GM12878 (cell line): ENCODE results near the gene OR5C1.

Source experiments
- CTCF ChIP-seq, 3 experiments: IDR thresholded peaks in 2 of 3; conservative IDR thresholded peaks in 1 of 3; 2 replicates each; pipeline ENCODE4 v1.5.1; 2011; ENCODE audit warnings: low read depth in 3 of 3, low read length in 3 of 3, mild to moderate bottlenecking in 3 of 3, control low read depth in 2 of 3, moderate library complexity in 2 of 3, inconsistent platforms in 1 of 3, mixed read lengths in 1 of 3; ENCODE audit not compliant: control insufficient read depth in 2 of 3, insufficient read depth in 1 of 3; ENCODE audit errors: extremely low read depth in 1 of 3
- GABPA ChIP-seq: IDR thresholded peaks from 2 replicates; pipeline ENCODE4 v1.6.1; 2014; ENCODE audit warnings: antibody characterized with exemption, low read depth, mild to moderate bottlenecking, inconsistent platforms
- GATAD2B ChIP-seq: fragments of 450-650 bp; conservative IDR thresholded peaks from 2 replicates; pipeline ENCODE4 v1.6.1; 2017; ENCODE audit warnings: low read depth, mild to moderate bottlenecking, moderate library complexity
- POLR2A ChIP-seq: IDR thresholded peaks from 2 replicates; pipeline ENCODE4 v1.6.1; 2011; ENCODE audit warnings: low read depth, mild to moderate bottlenecking, low read length
- SP1 ChIP-seq: IDR thresholded peaks from one replicate; pipeline ENCODE4 v1.6.1; 2011; ENCODE audit warnings: low read depth, low read length
- TF ChIP-seq, protein P1 (sequence below): IDR thresholded peaks from 2 replicates; pipeline ENCODE4 v1.6.1; 2011; ENCODE audit warnings: low read depth, low read length, improper control_type of control experiment, borderline replicate concordance

DNA sequence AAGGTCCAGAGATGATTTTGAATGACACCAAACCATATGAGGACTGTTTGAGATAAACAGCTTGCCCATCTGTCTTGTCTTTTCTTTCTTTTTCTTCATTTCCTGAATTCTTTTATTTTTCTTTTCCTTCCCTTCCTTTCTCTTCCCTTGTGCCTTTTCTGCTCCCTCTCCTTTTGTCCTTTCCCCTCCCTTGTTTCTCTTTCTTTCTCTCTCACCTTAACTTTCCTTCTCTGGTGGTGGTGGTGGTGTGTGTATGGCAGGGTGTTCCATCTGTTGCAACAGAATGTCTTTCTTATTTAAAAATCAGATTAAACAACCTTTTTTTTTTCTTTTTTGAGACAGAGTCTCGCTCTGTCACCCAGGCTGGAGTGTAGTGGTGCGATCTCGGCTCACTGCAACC lies 43.5 kb downstream of the OR5C1 start:
- TF ChIP-seq GATAD2B (no peak), POLR2A (no peak), GABPA (no peak), CTCF (IDR thresholded peaks at IDR 0.05 in 2 of 3, conservative IDR thresholded peaks at IDR 0.05 in 1 of 3; ENCODE audit: control insufficient read depth in 2 of 3, extremely low read depth in 1 of 3, insufficient read depth in 1 of 3, low read depth in 3 of 3, low read length in 3 of 3) (no peak), SP1 (no peak)
- TF ChIP-seq, protein P1, sequence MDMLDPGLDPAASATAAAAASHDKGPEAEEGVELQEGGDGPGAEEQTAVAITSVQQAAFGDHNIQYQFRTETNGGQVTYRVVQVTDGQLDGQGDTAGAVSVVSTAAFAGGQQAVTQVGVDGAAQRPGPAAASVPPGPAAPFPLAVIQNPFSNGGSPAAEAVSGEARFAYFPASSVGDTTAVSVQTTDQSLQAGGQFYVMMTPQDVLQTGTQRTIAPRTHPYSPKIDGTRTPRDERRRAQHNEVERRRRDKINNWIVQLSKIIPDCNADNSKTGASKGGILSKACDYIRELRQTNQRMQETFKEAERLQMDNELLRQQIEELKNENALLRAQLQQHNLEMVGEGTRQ, result no peak
